Mesothelial cell of epicardium (in vitro differentiated cells): ENCODE data around the gene IGLL1. TPM values are rescaled to one million over a fixed set of nuclear protein-coding genes. Genes with fewer than 3 reads are reported as not detected.

ENCODE experiments used
- DNase-seq, 2 experiments: peaks; one replicate each; pipeline ENCODE4 v3.0.0; 2021; ENCODE audit warnings: low spot score in 2 of 2; ENCODE audit not compliant: unreplicated experiment in 2 of 2
- H3K27ac Mint-ChIP-seq: 2 replicates; pipeline ENCODE4 v1.8.0; 2021; ENCODE audit warnings: mixed read lengths
- H3K27me3 Mint-ChIP-seq: 2 replicates; pipeline ENCODE4 v1.8.0; 2021; ENCODE audit warnings: low read depth, mixed read lengths
- H3K36me3 Mint-ChIP-seq: 2 replicates; pipeline ENCODE4 v1.8.0; 2021; ENCODE audit warnings: mixed read lengths
- H3K4me1 Mint-ChIP-seq: 2 replicates; pipeline ENCODE4 v1.8.0; 2021; ENCODE audit warnings: mixed read lengths
- H3K4me3 Mint-ChIP-seq: 2 replicates; pipeline ENCODE4 v1.8.0; 2021; ENCODE audit warnings: mild to moderate bottlenecking, moderate library complexity, mixed read lengths
- H3K9me3 Mint-ChIP-seq: 2 replicates; pipeline ENCODE4 v1.8.0; 2021; ENCODE audit warnings: mixed read lengths
- CTCF ChIP-seq: fragments of 200-600 bp; sonication (generic); IDR thresholded peaks from one replicate; pipeline ENCODE4 v1.5.0; 2021; ENCODE audit warnings: antibody characterized with exemption; ENCODE audit not compliant: unreplicated experiment
- total RNA-seq: library from RNA; stranded (reverse); gene quantifications from 3 replicates; pipeline ENCODE4 v1.2.1, GENCODE V29; 2021

The IGLL1 gene
- total RNA-seq, 1 donor from 2014 or later: not detected

- no peaks in the 10 kb centered on the region for H3K36me3 Mint-ChIP-seq
- peaks cover 89% of the 10 kb centered on the region for H3K4me1 Mint-ChIP-seq
- H3K9me3 Mint-ChIP-seq: no peaks in the 10 kb centered on the region
- peak overlapping the region; percentile 99 for H3K27ac Mint-ChIP-seq
- peak overlapping the region; percentile 51 for H3K4me3 Mint-ChIP-seq
- H3K27me3 Mint-ChIP-seq: no peaks in the 10 kb centered on the region
- peak; percentile 70 for TF ChIP-seq CTCF
- DNase-seq: peak; percentile 70 to 86
These were observed 46.7 kb downstream of the IGLL1 start for GRCh38 chr22:23533328-23533762.

GRCh38 chr22:23532731-23533130 lies 47.4 kb downstream of the IGLL1 start:
- no peaks in the 10 kb centered on the region for H3K27me3 Mint-ChIP-seq
- no peaks in the 10 kb centered on the region for H3K9me3 Mint-ChIP-seq
- no peaks in the 10 kb centered on the region for H3K36me3 Mint-ChIP-seq
- no peak for DNase-seq
- TF ChIP-seq CTCF: no peak
- H3K27ac Mint-ChIP-seq: peak overlapping the region; percentile 99
- H3K4me1 Mint-ChIP-seq: peaks cover 89% of the 10 kb centered on the region
- H3K4me3 Mint-ChIP-seq: no peak overlapping the region

DNA sequence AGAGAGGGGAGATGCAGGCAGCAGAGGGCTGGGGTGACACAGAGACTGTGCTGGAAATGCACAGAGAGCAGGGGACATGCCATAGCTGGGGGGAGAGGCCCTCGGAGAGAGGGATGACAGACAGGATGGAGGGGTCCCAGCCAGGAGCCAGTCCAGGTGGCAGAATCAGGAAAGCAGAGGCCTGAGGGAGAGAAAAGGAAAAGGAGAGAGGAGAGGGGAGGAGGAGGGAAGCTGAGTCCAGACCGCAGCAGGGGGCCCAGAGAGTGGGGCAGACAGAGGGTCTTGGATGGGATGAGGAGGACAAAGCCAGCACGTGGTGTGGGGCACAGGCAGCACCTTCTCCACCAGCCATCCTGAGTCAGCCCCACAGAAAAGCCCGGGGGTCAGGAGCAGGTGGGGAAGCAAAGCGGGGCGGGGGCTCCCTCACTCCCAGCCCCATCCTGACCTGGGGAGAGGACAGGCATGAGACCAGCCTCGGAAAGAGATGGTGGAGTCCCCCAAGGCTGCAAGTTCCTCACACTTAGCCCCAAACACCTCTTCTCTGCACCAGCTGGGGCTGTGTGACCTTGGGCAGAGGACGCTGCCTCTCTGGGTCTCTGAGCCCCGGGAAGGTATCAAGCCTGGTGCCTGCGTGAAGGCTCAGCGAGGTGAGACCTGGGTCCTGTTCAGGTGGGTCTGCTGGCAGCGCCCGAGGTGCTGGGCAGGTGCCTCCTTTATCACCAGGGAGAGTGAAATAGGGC lies 48.0 kb downstream of the IGLL1 start:
- Mint-ChIP-seq H3K9me3 (no peaks in the 10 kb centered on the region), H3K27me3 (no peaks in the 10 kb centered on the region), H3K27ac (peak overlapping the region; percentile 99), H3K36me3 (no peaks in the 10 kb centered on the region), H3K4me3 (peak overlapping the region; percentile 41), H3K4me1 (peaks cover 88% of the 10 kb centered on the region)
- no peak for DNase-seq
- TF ChIP-seq CTCF: no peak

GRCh38 chr22:23531283-23531956 lies 48.7 kb downstream of the IGLL1 start:
- no peaks in the 10 kb centered on the region for H3K27me3 Mint-ChIP-seq
- peaks cover 88% of the 10 kb centered on the region for H3K4me1 Mint-ChIP-seq

DNA sequence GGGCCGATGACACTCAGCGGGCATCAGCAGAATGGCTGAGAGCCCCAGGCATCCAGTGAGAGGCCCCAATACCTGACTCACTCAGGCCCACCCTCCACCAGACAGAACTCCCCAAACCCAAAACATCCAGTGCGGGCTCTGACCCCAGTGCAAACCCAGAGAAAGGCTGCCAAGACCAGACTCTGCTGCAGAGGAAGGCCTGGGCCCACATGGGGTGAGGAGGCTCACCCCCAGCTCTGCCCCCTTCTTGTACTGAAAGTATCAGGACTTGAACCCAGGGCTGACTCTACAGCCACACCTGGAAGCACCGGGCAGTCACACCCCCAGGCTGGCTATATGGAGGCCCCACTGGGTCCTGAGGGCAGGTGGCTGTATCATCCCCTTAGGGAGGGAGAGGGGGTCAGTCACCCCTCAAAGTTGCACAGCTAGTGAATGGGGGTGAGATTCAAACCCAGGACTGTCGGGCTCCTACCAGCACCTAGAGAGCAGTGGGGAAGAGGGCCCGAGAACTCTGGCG lies 49.3 kb downstream of the IGLL1 start:
- H3K36me3 Mint-ChIP-seq: no peaks in the 10 kb centered on the region
- H3K4me1 Mint-ChIP-seq: peaks cover 83% of the 10 kb centered on the region
- no peaks in the 10 kb centered on the region for H3K27me3 Mint-ChIP-seq
- H3K9me3 Mint-ChIP-seq: no peaks in the 10 kb centered on the region
- TF ChIP-seq CTCF: no peak
- no peak for DNase-seq
- peak overlapping the region; percentile 99 for H3K27ac Mint-ChIP-seq
- no peak overlapping the region for H3K4me3 Mint-ChIP-seq

More at GRCh38 chr22:23531283-23531956, 48.7 kb downstream of the IGLL1 start:
- Mint-ChIP-seq H3K36me3 (no peaks in the 10 kb centered on the region), H3K27ac (peak overlapping the region; percentile 99), H3K4me3 (peak overlapping the region; percentile 41), H3K9me3 (no peaks in the 10 kb centered on the region)
- no peak for DNase-seq
- TF ChIP-seq CTCF: no peak
